Smooth muscle cell (in vitro differentiated cells): ENCODE data around the gene SPATA6. TPM values are rescaled to one million over a fixed set of nuclear protein-coding genes. Genes with fewer than 3 reads are reported as not detected.

Experiments
- DNase-seq: peaks from one replicate; lab custom pipeline; 2025; ENCODE audit not compliant: unreplicated experiment; lab: John Stamatoyannopoulos, UW
- H2AFZ ChIP-seq: fragments of 200-600 bp; sonication (generic); 2 replicates; pipeline ENCODE4 v1.6.0; 2016; ENCODE audit warnings: antibody characterized with exemption, low read depth, mild to moderate bottlenecking
- H3F3A ChIP-seq: fragments of 200-600 bp; sonication (generic); 2 replicates; pipeline ENCODE4 v1.6.0; 2017; ENCODE audit warnings: antibody characterized with exemption, low read depth
- H3K27ac ChIP-seq: fragments of 200-600 bp; sonication (generic); 2 replicates; pipeline ENCODE4 v1.5.1; 2016; ENCODE audit warnings: low read depth, mild to moderate bottlenecking
- H3K27me3 ChIP-seq: fragments of 200-600 bp; sonication (generic); 2 replicates; pipeline ENCODE4 v1.6.1; 2016; ENCODE audit warnings: low read depth, mild to moderate bottlenecking
- H3K36me3 ChIP-seq: fragments of 200-600 bp; sonication (generic); 2 replicates; pipeline ENCODE4 v1.5.1; 2016; ENCODE audit warnings: low read depth
- H3K4me1 ChIP-seq: fragments of 200-600 bp; sonication (generic); 2 replicates; pipeline ENCODE4 v1.5.1; 2016; ENCODE audit warnings: low read depth
- H3K4me2 ChIP-seq: fragments of 200-600 bp; sonication (generic); 2 replicates; pipeline ENCODE4 v1.6.0; 2016; ENCODE audit warnings: mild to moderate bottlenecking
- H3K4me3 ChIP-seq: fragments of 200-600 bp; sonication (generic); 2 replicates; pipeline ENCODE4 v1.5.1; 2016; ENCODE audit warnings: mild to moderate bottlenecking
- H3K79me2 ChIP-seq: fragments of 200-600 bp; sonication (generic); 2 replicates; pipeline ENCODE4 v1.6.0; 2016; ENCODE audit warnings: low read depth, mild to moderate bottlenecking
- H3K9ac ChIP-seq: fragments of 200-600 bp; sonication (generic); 2 replicates; pipeline ENCODE4 v1.6.0; 2016; ENCODE audit warnings: low read depth
- H3K9me3 ChIP-seq: fragments of 200-600 bp; sonication (generic); replicated peaks from 2 replicates; pipeline ENCODE4 v1.5.1; 2016; ENCODE audit warnings: low read depth
- H4K20me1 ChIP-seq: fragments of 200-600 bp; sonication (generic); 2 replicates; pipeline ENCODE4 v1.6.0; 2016; ENCODE audit warnings: low read depth
- CTCF ChIP-seq: fragments of 200-600 bp; sonication (generic); IDR thresholded peaks from 2 replicates; pipeline ENCODE4 v1.5.1; 2017; ENCODE audit warnings: borderline replicate concordance, mild to moderate bottlenecking, antibody characterized with exemption; ENCODE audit not compliant: insufficient read depth, poor library complexity, severe bottlenecking
- WGBS: methylation state at CpG from one replicate; pipeline ENCODE4 v1.1.7; 2016; ENCODE audit warnings: low lambda C conversion rate; 5-methylcytosine and 5-hydroxymethylcytosine counted together
- polyA plus RNA-seq: library from polyadenylated mRNA; unstranded; fragments of >200 nt; fragmentation: Nextera tagmentation; extraction: Ambion mirVana; gene quantifications from 2 replicates; pipeline ENCODE4 v1.2.1, GENCODE V29; 2016
- total RNA-seq: library from RNA; depleted of rRNA; stranded (reverse); fragments of >200 nt; gene quantifications from 2 replicates; pipeline ENCODE4 v1.2.3, GENCODE V29; 2014

The SPATA6 gene
- total and polyA plus RNA-seq, 2 experiments from 2014 or later = 6.1 to 6.9 TPM

DNA sequence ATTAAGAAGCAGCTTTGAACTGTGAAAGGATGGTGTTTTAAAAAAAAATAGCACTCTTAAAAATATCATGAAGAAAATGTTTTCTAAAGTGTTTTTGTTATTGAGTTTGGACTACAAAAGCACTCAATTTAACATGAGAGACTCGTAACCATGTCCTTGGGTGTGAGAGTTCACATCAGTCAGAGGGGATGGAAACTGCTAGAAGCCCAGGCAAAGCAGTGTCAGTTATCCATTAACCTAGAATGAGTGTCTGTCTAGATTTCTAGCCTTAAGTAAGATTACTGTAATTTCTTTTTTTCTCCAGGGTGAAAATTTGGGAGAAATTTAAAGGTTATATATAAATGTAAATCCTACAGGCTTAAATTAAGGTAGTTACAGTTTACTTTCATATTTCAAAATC lies 217.8 kb downstream of the SPATA6 start:
- no peak for DNase-seq

GRCh38 chr1:48251821-48252220 lies 220.2 kb downstream of the SPATA6 start:
- no peaks in the 10 kb centered on the region for H3K79me2 ChIP-seq
- H3K27ac ChIP-seq = no peak overlapping the region
- H3K4me1 ChIP-seq = no peaks in the 10 kb centered on the region
- WGBS = 94% methylated on average over 3 of the region's 3 CpGs
- peaks cover 12% of the 10 kb centered on the region for H3K27me3 ChIP-seq
- H3K4me2 ChIP-seq = no peak overlapping the region
- H3K36me3 ChIP-seq = no peaks in the 10 kb centered on the region
- H3K9ac ChIP-seq = no peak overlapping the region
- H3K4me3 ChIP-seq = no peak overlapping the region
- no peak for DNase-seq
- no peak overlapping the region for H2AFZ ChIP-seq
- no peaks in the 10 kb centered on the region for H4K20me1 ChIP-seq
- no peaks in the 10 kb centered on the region for H3K9me3 ChIP-seq
- no peaks in the 10 kb centered on the region for H3F3A ChIP-seq
- TF ChIP-seq CTCF = no peak

More for the DNA sequence above, 217.8 kb downstream of the SPATA6 start:
- Histone ChIP-seq H2AFZ (no peak overlapping the region), H3K27me3 (peaks cover 12% of the 10 kb centered on the region), H3K4me1 (no peaks in the 10 kb centered on the region), H3K4me3 (no peak overlapping the region), H4K20me1 (no peaks in the 10 kb centered on the region), H3F3A (no peaks in the 10 kb centered on the region), H3K36me3 (no peaks in the 10 kb centered on the region), H3K9ac (no peak overlapping the region), H3K79me2 (no peaks in the 10 kb centered on the region), H3K27ac (no peak overlapping the region), H3K4me2 (no peak overlapping the region), H3K9me3 (no peaks in the 10 kb centered on the region)
- no peak for TF ChIP-seq CTCF
- 75% methylated on average over 1 of the region's 1 CpG for WGBS

GRCh38 chr1:48251323-48251722 lies 220.7 kb downstream of the SPATA6 start:
- WGBS = 87% methylated on average over 2 of the region's 2 CpGs
- no peaks in the 10 kb centered on the region for H3K9me3 ChIP-seq
- no peak for TF ChIP-seq CTCF
- H3K27ac ChIP-seq = no peak overlapping the region
- no peaks in the 10 kb centered on the region for H3F3A ChIP-seq
- peaks cover 12% of the 10 kb centered on the region for H3K27me3 ChIP-seq
- no peak overlapping the region for H3K4me3 ChIP-seq
- H3K36me3 ChIP-seq = no peaks in the 10 kb centered on the region
- no peaks in the 10 kb centered on the region for H3K4me1 ChIP-seq
- no peak overlapping the region for H3K9ac ChIP-seq
- DNase-seq = no peak
- no peak overlapping the region for H3K4me2 ChIP-seq
- no peaks in the 10 kb centered on the region for H4K20me1 ChIP-seq
- H3K79me2 ChIP-seq = no peaks in the 10 kb centered on the region
- no peak overlapping the region for H2AFZ ChIP-seq

GRCh38 chr1:48250572-48250971 lies 221.4 kb downstream of the SPATA6 start:
- H3K27me3 ChIP-seq = peaks cover 7% of the 10 kb centered on the region
- H3F3A ChIP-seq = no peaks in the 10 kb centered on the region
- no peaks in the 10 kb centered on the region for H3K36me3 ChIP-seq
- H3K4me2 ChIP-seq = no peak overlapping the region
- H2AFZ ChIP-seq = no peak overlapping the region
- H3K9ac ChIP-seq = no peak overlapping the region
- H3K9me3 ChIP-seq = no peaks in the 10 kb centered on the region
- no peaks in the 10 kb centered on the region for H3K4me1 ChIP-seq
- TF ChIP-seq CTCF = no peak
- no peaks in the 10 kb centered on the region for H4K20me1 ChIP-seq
- WGBS = 77% methylated on average over 3 of the region's 3 CpGs
- no peak for DNase-seq
- H3K79me2 ChIP-seq = no peaks in the 10 kb centered on the region
- H3K4me3 ChIP-seq = no peak overlapping the region
- H3K27ac ChIP-seq = no peak overlapping the region
